ENCODE measurements around the gene VWA5B2. TPM values are rescaled to one million over a fixed set of nuclear protein-coding genes. Genes with fewer than 3 reads are reported as not detected.

VWA5B2 gene
- polyA plus RNA-seq, 1 donor from 2014 or later: 0.33 TPM

DNA sequence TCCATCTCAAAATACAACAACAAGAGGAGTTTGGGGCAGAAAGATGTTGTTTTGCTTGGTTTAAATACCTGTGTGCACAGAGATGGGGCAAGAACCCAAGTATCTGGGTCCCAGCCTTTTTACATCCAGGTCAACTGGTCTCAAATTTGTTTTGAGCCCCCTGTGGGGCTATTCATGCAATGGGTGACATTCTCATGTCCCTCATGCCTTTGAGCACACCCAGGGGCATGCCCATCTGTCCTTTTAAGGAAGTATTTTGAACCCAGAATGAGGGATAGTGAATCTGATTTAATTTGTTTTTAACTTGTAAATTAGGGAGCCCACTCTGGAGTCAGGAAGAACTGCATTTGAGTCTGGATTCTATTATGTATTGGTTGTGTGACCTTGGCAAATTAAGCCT lies 28.6 kb upstream of the VWA5B2 start:
- Histone ChIP-seq H3K27me3 (ENCODE audit: insufficient read depth, low read depth, low read length) (no peaks in the 10 kb centered on the region), H3K9me2 (ENCODE audit: insufficient read depth, low read length) (no peaks in the 10 kb centered on the region), H3K79me2 (replicated peaks; ENCODE audit: insufficient read depth, low read length) (no peaks in the 10 kb centered on the region), H4K20me1 (ENCODE audit: insufficient read depth) (no peaks in the 10 kb centered on the region), H3K9ac (ENCODE audit: low read length) (no peak overlapping the region), H3K27ac (ENCODE audit: low read length) (no peak overlapping the region), H3K4me2 (ENCODE audit: low read length) (no peak overlapping the region), H3K36me3 (ENCODE audit: insufficient read depth, low read length) (no peaks in the 10 kb centered on the region), H3F3A (ENCODE audit: insufficient read depth, low read length, poor library complexity, severe bottlenecking) (no peaks in the 10 kb centered on the region), H2AFZ (ENCODE audit: low read depth, low read length) (no peak overlapping the region), H3K4me3 (ENCODE audit: low read length) (no peak overlapping the region), H3K9me3 (ENCODE audit: low read length) (no peaks in the 10 kb centered on the region)
- TF ChIP-seq EZH2 (IDR thresholded peaks at IDR 0.05; ENCODE audit: borderline replicate concordance, insufficient read depth, low read length, poor library complexity, severe bottlenecking) (no peak), RAD21 (conservative IDR thresholded peaks at IDR 0.05) (no peak), TAF1 (IDR thresholded peaks at IDR 0.05; ENCODE audit: low read depth) (no peak), SMC3 (conservative IDR thresholded peaks at IDR 0.05; ENCODE audit: poor library complexity) (no peak), EP300 (conservative IDR thresholded peaks at IDR 0.05; ENCODE audit: poor library complexity, severe bottlenecking) (no peak), MXI1 (conservative IDR thresholded peaks at IDR 0.05; ENCODE audit: poor library complexity, severe bottlenecking) (no peak), POLR2AphosphoS5 (IDR thresholded peaks at IDR 0.05) (no peak)
- TF ChIP-seq, protein P1, sequence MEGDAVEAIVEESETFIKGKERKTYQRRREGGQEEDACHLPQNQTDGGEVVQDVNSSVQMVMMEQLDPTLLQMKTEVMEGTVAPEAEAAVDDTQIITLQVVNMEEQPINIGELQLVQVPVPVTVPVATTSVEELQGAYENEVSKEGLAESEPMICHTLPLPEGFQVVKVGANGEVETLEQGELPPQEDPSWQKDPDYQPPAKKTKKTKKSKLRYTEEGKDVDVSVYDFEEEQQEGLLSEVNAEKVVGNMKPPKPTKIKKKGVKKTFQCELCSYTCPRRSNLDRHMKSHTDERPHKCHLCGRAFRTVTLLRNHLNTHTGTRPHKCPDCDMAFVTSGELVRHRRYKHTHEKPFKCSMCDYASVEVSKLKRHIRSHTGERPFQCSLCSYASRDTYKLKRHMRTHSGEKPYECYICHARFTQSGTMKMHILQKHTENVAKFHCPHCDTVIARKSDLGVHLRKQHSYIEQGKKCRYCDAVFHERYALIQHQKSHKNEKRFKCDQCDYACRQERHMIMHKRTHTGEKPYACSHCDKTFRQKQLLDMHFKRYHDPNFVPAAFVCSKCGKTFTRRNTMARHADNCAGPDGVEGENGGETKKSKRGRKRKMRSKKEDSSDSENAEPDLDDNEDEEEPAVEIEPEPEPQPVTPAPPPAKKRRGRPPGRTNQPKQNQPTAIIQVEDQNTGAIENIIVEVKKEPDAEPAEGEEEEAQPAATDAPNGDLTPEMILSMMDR (IDR thresholded peaks at IDR 0.05; ENCODE audit: poor library complexity, severe bottlenecking): no peak
- TF ChIP-seq, protein P2, sequence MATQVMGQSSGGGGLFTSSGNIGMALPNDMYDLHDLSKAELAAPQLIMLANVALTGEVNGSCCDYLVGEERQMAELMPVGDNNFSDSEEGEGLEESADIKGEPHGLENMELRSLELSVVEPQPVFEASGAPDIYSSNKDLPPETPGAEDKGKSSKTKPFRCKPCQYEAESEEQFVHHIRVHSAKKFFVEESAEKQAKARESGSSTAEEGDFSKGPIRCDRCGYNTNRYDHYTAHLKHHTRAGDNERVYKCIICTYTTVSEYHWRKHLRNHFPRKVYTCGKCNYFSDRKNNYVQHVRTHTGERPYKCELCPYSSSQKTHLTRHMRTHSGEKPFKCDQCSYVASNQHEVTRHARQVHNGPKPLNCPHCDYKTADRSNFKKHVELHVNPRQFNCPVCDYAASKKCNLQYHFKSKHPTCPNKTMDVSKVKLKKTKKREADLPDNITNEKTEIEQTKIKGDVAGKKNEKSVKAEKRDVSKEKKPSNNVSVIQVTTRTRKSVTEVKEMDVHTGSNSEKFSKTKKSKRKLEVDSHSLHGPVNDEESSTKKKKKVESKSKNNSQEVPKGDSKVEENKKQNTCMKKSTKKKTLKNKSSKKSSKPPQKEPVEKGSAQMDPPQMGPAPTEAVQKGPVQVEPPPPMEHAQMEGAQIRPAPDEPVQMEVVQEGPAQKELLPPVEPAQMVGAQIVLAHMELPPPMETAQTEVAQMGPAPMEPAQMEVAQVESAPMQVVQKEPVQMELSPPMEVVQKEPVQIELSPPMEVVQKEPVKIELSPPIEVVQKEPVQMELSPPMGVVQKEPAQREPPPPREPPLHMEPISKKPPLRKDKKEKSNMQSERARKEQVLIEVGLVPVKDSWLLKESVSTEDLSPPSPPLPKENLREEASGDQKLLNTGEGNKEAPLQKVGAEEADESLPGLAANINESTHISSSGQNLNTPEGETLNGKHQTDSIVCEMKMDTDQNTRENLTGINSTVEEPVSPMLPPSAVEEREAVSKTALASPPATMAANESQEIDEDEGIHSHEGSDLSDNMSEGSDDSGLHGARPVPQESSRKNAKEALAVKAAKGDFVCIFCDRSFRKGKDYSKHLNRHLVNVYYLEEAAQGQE (IDR thresholded peaks at IDR 0.05; ENCODE audit: borderline replicate concordance): no peak

DNA sequence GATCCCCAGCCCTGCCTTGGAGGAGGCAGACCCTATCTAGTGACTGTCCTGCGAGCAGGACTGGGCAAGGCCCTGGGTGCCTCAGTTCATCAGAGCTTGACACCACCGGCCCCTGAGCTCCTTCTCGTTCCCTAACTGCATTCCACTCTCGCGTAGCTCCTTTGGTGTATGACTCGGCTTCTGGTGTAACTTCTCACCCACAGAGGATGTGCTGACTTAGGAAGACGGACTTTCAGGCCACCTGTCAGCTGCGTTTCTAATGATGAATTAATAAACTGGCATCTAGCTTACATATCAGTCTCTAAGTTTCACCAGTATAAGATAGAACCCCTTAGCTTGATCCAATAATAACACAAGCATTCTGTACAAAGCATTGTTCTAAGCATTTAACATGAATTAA lies 25.9 kb upstream of the VWA5B2 start:
- Histone ChIP-seq H3K4me3 (ENCODE audit: low read length) (no peak overlapping the region), H3K36me3 (ENCODE audit: insufficient read depth, low read length) (no peaks in the 10 kb centered on the region), H3K9me2 (ENCODE audit: insufficient read depth, low read length) (no peaks in the 10 kb centered on the region), H4K20me1 (ENCODE audit: insufficient read depth) (no peaks in the 10 kb centered on the region), H3K9me3 (ENCODE audit: low read length) (no peaks in the 10 kb centered on the region), H3K79me2 (replicated peaks; ENCODE audit: insufficient read depth, low read length) (no peaks in the 10 kb centered on the region), H3K27ac (ENCODE audit: low read length) (no peak overlapping the region), H3K27me3 (ENCODE audit: insufficient read depth, low read depth, low read length) (no peaks in the 10 kb centered on the region), H3F3A (ENCODE audit: insufficient read depth, low read length, poor library complexity, severe bottlenecking) (no peaks in the 10 kb centered on the region), H2AFZ (ENCODE audit: low read depth, low read length) (no peak overlapping the region), H3K4me2 (ENCODE audit: low read length) (no peak overlapping the region), H3K9ac (ENCODE audit: low read length) (no peak overlapping the region)
- TF ChIP-seq TAF1 (IDR thresholded peaks at IDR 0.05; ENCODE audit: low read depth) (no peak), SMC3 (conservative IDR thresholded peaks at IDR 0.05; ENCODE audit: poor library complexity) (no peak), POLR2AphosphoS5 (IDR thresholded peaks at IDR 0.05) (no peak), EP300 (conservative IDR thresholded peaks at IDR 0.05; ENCODE audit: poor library complexity, severe bottlenecking) (no peak), MXI1 (conservative IDR thresholded peaks at IDR 0.05; ENCODE audit: poor library complexity, severe bottlenecking) (no peak), EZH2 (IDR thresholded peaks at IDR 0.05; ENCODE audit: borderline replicate concordance, insufficient read depth, low read length, poor library complexity, severe bottlenecking) (no peak), RAD21 (conservative IDR thresholded peaks at IDR 0.05) (no peak)
- TF ChIP-seq, protein P2 (IDR thresholded peaks at IDR 0.05; ENCODE audit: borderline replicate concordance): no peak
- TF ChIP-seq, protein P1 (IDR thresholded peaks at IDR 0.05; ENCODE audit: poor library complexity, severe bottlenecking): no peak

Data from neural cell (in vitro differentiated cells).